Small intestine (tissue), 7 donors: ENCODE data around the gene SLC20A1. TPM values are rescaled to one million over a fixed set of nuclear protein-coding genes. Genes with fewer than 3 reads are reported as not detected.
A peak's percentile ranks its signal among the peaks of the same experiment; 100 is the strongest.
"Not testable (repeated sequence)": the region's sequence is repeated elsewhere in the genome, so short reads cannot be mapped to it uniquely, and the experiment has no call there.

Source experiments
- DNase-seq, 2 donors: peaks; one replicate each; pipeline versions ENCODE4 v3.0.0 to v3.0.0-alpha.2; 2013
- FAIRE-seq: peaks from 2 replicates; lab custom pipeline; 2012; peaks lifted over from hg19 to GRCh38; lab: Jason Lieb, UNC
- H3K27ac ChIP-seq, 3 donors: one replicate each; pipeline ENCODE4 v1.5.1; 2013; ENCODE audit warnings: low read length in 2 of 3, mild to moderate bottlenecking in 2 of 3, control low read depth in 1 of 3, inconsistent platforms in 1 of 3, low read depth in 1 of 3, moderate library complexity in 1 of 3
- H3K27me3 ChIP-seq, 3 donors: one replicate each; pipeline ENCODE4 v1.6.1; 2013; ENCODE audit warnings: low read length in 3 of 3, inconsistent platforms in 1 of 3; ENCODE audit not compliant: control insufficient read depth in 3 of 3, insufficient read depth in 3 of 3
- H3K36me3 ChIP-seq, 3 donors: one replicate each; pipeline ENCODE4 v1.6.1; 2013; ENCODE audit warnings: low read length in 3 of 3, inconsistent platforms in 1 of 3, low read depth in 1 of 3, mild to moderate bottlenecking in 1 of 3, moderate library complexity in 1 of 3; ENCODE audit not compliant: control insufficient read depth in 3 of 3, insufficient read depth in 2 of 3
- H3K4me1 ChIP-seq, 3 donors: one replicate each; pipeline ENCODE4 v1.6.1; 2013; ENCODE audit warnings: low read length in 2 of 3, inconsistent platforms in 1 of 3, low read depth in 1 of 3, mild to moderate bottlenecking in 1 of 3, moderate library complexity in 1 of 3; ENCODE audit not compliant: control insufficient read depth in 3 of 3, insufficient read depth in 2 of 3
- H3K4me3 ChIP-seq, 3 donors: one replicate each; pipeline ENCODE4 v1.5.1; 2013; ENCODE audit warnings: low read length in 3 of 3, control low read depth in 1 of 3, inconsistent platforms in 1 of 3, low read depth in 1 of 3, mild to moderate bottlenecking in 1 of 3, moderate library complexity in 1 of 3
- H3K9me3 ChIP-seq, 2 donors: one replicate each; pipeline ENCODE4 v1.6.1; 2013; ENCODE audit warnings: low read depth in 1 of 2, low read length in 1 of 2; ENCODE audit not compliant: control insufficient read depth in 2 of 2, insufficient read depth in 1 of 2
- whole genome bisulfite sequencing, 3 donors: extraction: QIAGEN DNeasy Blood & Tissue Kit; methylation state at CpG; one replicate each; pipeline ENCODE4 v1.1.7; 2013; 5-methylcytosine and 5-hydroxymethylcytosine counted together
- polyA plus RNA-seq, 4 donors: library from polyadenylated mRNA; stranded (reverse) in 3 of 4; unstranded in 1 of 4; fragments of 200-250 nt in 3 of 4; fragments of 120-200 nt in 1 of 4; gene quantifications; one replicate each; pipeline versions ENCODE4 v1.2.1 to v1.2.3, GENCODE V29; 2013
- donor health status: healthy with polysubstance abuse.
- donor health status: control.
- donor health status: control.
- donor health status: Bipolar disorder and iron deficiency.
- donor health status: healthy.

Gene SLC20A1
- polyA plus RNA-seq, 4 donors, result 14.8 to 32.4 (median 25.7) TPM

DNA sequence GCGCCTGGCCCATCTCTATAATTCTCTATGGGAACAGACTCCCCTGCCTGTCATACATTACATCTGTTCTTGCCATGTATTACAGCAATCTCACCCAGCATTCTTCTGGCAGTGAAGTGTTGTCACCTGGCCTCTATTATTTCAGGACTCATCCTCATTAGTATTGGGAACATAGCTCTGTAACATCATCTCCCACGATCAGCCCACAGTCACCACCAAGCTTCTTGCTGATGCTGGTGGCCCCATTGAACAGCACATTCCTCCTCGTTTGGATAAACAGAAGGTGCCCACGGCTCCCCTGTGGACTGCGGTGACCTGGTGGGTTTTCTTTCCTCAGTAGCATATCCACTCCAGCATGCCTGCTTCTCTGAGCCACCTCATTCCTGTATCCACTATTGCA is 39.8 kb upstream of the SLC20A1 start:
- Histone ChIP-seq H3K9me3 (peaks cover 0 to 3% of the 10 kb centered on the region in 2 donors), H3K4me1 (peaks cover 0 to 3% (median 0%) of the 10 kb centered on the region in 3 donors), H3K27ac (peak overlapping the region in 1 of 3 donors; percentile 79), H3K4me3 (no peak overlapping the region), H3K36me3 (no peaks in the 10 kb centered on the region), H3K27me3 (no peaks in the 10 kb centered on the region)
- no peak for FAIRE-seq
- WGBS, 3 donors, result 87 to 95% (median 94%) methylated on average over 5 of the region's 5 CpGs
- no peak for DNase-seq

DNA sequence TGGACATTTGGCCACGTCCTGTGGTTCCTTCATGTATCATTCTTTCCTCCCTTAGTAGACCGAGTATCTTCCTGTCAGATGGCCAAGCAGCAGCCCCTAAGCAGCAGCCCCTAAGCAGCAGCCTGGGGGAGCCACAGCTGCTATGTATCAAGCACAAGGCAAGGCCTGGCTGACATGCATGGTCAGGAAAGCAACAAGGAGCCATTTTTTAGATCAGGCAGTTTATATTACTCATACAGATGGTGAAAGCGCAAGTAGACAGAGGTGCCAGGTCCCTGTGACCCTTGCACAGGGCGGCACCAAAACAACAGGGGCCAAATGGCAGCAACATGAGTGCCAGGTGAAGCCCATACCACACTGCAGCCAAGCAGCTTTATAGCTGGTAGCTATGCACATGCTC is 39.2 kb upstream of the SLC20A1 start:
- H3K36me3 ChIP-seq, result no peaks in the 10 kb centered on the region
- FAIRE-seq (no peak), DNase-seq (peak in 1 of 2 donors; percentile 92)
- peak overlapping the region in 2 of 3 donors; percentile 69 to 79 for H3K27ac ChIP-seq
- H3K4me3 ChIP-seq, result no peak overlapping the region
- 38 to 54% (median 50%) methylated on average over 4 of the region's 4 CpGs for WGBS, 3 donors
- peaks cover 0 to 3% of the 10 kb centered on the region in 2 donors for H3K9me3 ChIP-seq
- H3K4me1 ChIP-seq, result peaks cover 0 to 3% (median 0%) of the 10 kb centered on the region in 3 donors
- H3K27me3 ChIP-seq, result no peaks in the 10 kb centered on the region

DNA sequence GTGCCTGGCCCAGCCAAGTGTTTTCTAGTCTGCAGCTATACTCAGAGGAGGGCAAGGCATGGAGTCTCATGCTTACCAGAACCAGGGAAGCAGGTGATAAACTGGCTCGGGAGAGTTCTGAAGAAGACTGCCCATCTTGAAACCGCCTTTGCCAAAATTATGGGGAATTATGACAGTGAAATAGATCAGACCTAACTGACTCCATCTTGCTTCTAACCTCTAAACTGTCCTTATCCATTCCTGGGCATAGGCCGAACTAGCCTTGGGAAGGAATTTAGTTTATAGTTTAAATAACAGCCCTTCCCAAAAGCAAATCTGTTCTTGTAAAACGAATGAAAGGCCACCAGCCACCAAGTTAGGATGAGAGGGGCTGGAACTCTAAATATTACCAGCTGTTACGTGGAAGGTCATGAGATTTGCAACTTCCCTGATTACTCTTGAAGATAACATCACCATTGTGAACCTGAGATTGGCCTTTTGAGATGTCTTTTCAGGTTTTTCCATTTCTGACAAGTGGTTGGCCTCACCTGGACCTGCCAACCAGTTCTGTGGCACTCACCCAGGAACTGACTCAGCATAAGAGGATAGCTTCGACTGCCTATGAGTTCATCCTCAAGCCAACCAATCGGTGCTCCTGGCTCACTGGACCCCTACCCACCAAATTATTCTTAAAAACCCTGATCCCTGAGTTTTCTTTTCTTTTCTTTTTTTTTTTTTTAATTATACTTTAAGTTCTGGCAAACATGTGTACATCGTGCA is 37.9 kb upstream of the SLC20A1 start:
- peaks cover 0 to 3% (median 0%) of the 10 kb centered on the region in 3 donors for H3K4me1 ChIP-seq

DNA sequence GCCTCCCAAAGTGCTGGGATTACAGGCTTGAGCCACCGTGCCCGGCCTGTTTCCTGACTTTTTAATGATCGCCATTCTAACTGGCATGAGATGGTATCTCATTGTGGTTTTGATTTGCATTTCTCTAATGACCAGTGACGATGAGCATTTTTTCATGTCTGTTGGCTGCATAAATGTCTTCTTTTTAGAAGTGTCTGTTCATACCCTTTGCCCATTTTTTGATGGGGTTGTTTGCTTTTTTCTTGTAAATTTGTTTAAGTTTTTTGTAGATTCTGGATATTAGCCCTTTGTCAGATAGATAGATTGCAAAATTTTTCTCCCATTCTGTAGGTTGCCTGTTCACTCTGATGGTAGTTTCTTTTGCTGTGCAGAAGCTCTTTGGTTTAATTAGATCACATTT is 36.4 kb upstream of the SLC20A1 start:
- not testable (repeated sequence) for H3K27ac ChIP-seq, H3K9me3 ChIP-seq, H3K36me3 ChIP-seq, H3K27me3 ChIP-seq, DNase-seq, H3K4me3 ChIP-seq, H3K4me1 ChIP-seq, FAIRE-seq
- WGBS, 3 donors, result 84 to 97% (median 94%) methylated on average over 4 of the region's 4 CpGs

More for the DNA sequence above, 37.9 kb upstream of the SLC20A1 start:
- Histone ChIP-seq H3K9me3 (peaks cover 0 to 3% of the 10 kb centered on the region in 2 donors), H3K27me3 (no peaks in the 10 kb centered on the region), H3K4me3 (no peak overlapping the region), H3K27ac (no peak overlapping the region), H3K36me3 (no peaks in the 10 kb centered on the region)
- DNase-seq, result no peak
- FAIRE-seq, result no peak
- WGBS, 3 donors, result 80 to 86% (median 82%) methylated on average over 8 of the region's 8 CpGs

DNA sequence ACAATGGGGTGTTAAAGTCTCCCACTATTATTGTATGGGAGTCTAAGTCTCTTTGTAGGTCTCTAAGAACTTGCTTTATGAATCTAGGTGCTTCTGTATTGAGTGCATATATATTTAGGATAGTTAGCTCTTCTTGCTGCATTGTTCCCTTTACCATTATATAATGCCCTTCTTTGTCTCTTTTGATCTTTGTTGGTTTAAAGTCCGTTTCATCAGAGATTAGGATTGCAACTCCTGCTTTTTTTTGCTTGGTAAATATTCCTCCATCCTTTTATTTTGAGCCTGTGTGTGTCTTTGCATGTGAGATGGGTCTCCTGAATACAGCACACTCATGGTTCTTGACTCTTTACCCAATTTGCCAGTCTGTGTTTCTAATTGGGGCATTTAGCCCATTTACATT is 33.5 kb upstream of the SLC20A1 start:
- not testable (repeated sequence) for FAIRE-seq, H3K27me3 ChIP-seq, H3K4me1 ChIP-seq, H3K9me3 ChIP-seq, DNase-seq, H3K27ac ChIP-seq, H3K36me3 ChIP-seq, H3K4me3 ChIP-seq
- WGBS, 3 donors, result 15 to 67% (median 33%) methylated on average over 1 of the region's 1 CpG

DNA sequence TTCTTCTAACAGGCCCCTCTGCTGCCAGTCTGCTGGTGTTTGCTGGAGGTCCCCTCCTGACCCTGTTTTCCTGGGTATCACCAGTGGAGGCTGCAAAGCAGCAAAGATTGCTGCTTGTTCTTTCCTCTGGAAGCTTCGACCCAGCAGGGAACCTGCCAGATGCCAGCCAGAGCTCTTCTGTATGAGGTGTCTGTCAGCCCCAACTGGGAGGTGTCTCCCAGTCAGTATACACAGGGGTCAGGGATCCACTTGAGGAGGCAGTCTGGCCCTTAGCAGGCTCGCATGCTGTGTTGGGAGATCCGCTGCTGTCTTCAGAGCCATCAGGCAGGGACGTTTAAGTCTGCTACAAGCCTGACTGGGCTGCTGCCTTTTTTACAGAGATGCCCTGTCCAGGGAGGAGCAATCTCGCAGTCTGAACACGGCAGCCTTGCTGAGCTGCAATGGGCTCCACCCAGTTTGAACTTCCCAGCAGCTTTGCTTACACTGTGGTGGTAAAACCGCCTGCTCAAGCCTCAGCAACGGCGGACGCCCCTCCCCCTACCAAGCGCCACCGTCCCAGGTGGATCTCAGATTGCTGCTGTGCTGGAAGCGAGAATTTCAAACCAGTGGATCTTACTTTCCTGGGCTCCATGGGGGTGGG is 31.4 kb upstream of the SLC20A1 start:
- DNase-seq (peak in 1 of 2 donors; percentile 40), FAIRE-seq (no peak)
- Histone ChIP-seq H3K4me1 (peaks cover 0 to 4% (median 0%) of the 10 kb centered on the region in 3 donors), H3K27ac (no peak overlapping the region), H3K36me3 (no peaks in the 10 kb centered on the region), H3K27me3 (no peaks in the 10 kb centered on the region), H3K4me3 (no peak overlapping the region), H3K9me3 (no peaks in the 10 kb centered on the region)
- 74 to 88% (median 83%) methylated on average over 13 of the region's 13 CpGs for WGBS, 3 donors

DNA sequence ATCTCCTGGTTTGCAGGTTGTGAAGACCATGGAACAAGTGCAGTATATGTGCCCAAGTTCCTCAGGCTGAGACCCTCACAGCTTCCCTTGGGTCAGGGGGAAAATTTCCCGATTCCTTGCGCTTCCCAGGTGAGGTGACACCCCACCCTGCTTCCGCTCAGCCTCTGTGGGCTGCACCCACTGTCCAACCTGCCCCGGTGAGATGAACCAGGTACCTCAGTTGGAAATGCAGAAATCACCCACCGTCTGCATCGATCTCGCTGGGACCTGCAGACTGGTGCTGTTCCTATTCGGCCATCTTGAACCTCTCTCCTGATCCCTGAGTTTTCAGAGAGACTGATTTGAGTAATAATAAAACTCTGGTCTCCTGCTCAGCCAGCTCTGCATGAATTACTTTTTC is 30.7 kb upstream of the SLC20A1 start:
- H3K4me3 ChIP-seq, result no peak overlapping the region
- DNase-seq (no peak), FAIRE-seq (no peak)
- no peaks in the 10 kb centered on the region for H3K9me3 ChIP-seq
- no peak overlapping the region for H3K27ac ChIP-seq
- no peaks in the 10 kb centered on the region for H3K27me3 ChIP-seq
- no peaks in the 10 kb centered on the region for H3K36me3 ChIP-seq
- peaks cover 0 to 4% (median 0%) of the 10 kb centered on the region in 3 donors for H3K4me1 ChIP-seq
- WGBS, 3 donors, result 97 to 98% (median 97%) methylated on average over 8 of the region's 8 CpGs

DNA sequence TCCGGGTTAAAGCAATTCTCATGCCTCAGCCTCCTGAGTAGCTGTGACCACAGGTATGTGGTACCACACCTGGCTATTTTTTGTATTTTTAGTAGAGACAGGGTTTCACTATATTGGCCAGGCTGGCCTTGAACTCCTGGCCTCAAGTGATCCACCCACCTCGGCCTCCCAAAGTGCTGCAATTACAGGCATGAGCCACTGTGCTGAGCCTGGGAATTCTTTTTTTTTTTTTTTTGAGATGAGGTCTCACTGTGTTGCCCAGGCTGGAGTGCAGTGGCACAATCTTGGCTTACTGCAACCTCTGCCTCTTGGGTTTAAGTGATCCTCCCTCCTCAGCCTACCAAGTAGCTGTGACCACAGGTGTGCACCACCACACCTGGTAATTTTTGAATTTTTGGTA is 29.9 kb upstream of the SLC20A1 start:
- WGBS, 3 donors, result 75 to 89% (median 85%) methylated on average over 2 of the region's 2 CpGs
- not testable (repeated sequence) for DNase-seq

More for the DNA sequence above, 29.9 kb upstream of the SLC20A1 start:
- H3K9me3 ChIP-seq, FAIRE-seq, H3K27me3 ChIP-seq, H3K4me3 ChIP-seq, H3K4me1 ChIP-seq, H3K27ac ChIP-seq, H3K36me3 ChIP-seq: not testable (repeated sequence)
